Suppressor macrophage treated with lipopolysaccharide for 1 hour (primary cell): ENCODE measurements around the gene POMGNT2.
"Not testable (repeated sequence)": the region's sequence is repeated elsewhere in the genome, so short reads cannot be mapped to it uniquely, and the experiment has no call there.

Experiments
- DNase-seq, 3 donors: peaks; one replicate each; pipeline ENCODE4 v3.0.0-alpha.2; 2020 to 2022

The POMGNT2 gene

DNA sequence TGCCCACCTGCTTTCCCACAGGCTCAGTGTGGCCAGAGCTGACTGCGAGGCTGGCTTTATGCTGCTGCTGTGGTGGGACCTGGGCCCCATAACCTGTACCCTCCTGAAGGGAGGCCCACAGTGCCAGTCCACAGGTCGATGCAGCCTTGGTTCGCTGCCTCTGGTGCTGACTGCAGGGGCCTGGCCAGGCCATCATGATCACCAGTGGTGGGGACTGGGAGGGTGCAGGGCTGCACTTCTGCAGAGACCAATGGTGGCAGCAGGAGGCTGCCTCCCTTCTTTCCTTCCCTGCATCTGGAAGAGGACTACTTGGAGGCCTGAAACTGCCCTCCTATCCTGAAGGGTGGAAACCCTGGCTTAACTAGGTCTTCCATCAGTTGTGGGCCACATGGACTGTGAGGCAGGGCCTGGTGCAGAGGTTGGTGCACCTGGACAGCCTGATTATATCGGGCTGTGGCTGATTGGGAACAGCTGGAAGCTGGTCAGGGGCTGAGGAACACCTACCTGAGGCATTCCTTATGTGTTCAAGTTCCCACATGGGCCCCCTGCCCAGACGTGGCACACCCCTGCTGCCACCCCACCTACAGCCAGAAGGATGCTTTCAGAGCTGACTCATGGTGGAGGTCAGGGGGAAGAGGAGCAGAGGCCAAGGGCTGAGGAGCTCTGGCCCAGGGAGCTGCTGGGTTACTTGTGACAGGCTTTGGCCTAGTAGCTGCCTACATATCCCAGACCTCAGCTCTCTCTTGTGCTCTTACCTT lies 29.8 kb downstream of the POMGNT2 start:
- DNase-seq, result no peak

DNA sequence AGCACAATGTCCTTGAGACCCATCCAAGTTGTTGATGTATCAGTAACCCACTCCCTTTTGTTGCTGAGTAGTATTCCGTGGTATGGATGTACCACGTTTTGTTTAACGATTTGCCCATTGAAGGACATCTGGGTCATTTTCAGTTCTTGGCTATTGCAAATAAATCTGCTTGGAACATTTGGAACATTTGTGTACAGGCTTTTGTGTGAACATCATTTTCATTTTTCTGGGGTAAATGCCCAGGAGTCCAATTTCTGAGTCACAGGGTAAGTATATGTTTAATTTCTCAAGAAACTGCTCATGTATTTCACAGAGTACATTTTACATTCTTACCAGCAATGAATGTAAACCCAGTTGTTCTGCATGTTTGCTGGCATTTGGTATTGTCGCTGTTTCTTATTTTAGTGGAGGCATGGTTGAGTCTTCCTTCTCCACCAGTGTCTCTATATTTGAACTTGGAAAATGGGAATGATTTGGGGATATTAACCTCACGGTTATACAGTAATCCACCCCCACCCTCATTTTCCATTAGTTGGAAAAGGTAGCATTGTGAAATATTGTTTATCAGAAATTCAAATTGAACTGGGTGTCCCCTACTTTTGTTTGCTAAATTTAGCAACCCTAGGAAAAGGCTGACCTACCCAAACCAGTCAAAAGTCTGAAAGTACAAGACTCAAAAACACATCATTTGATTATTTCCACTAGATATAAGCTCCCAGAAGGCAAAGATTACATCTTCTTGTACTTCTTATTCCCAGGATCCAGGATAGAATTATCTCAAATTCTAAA lies 30.8 kb downstream of the POMGNT2 start:
- no peak for DNase-seq

DNA sequence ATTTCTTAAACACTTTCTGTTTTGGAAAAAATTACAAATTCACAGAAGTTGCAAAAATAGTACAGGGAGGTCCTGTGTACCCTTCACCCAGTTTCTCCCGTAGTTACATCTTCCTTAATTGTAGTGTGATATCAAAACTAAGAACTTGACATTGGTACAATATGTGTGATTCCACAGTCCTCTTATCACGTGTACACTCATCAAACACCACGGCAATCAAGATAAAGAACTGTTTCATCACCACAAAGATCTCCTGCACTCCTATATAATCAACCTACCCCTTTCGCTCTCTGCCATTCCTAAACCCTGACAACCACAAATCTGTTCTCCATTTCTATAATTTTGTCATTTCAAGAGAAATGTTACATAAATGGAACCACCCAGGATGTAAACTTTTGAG lies 31.4 kb downstream of the POMGNT2 start:
- DNase-seq, result no peak

DNA sequence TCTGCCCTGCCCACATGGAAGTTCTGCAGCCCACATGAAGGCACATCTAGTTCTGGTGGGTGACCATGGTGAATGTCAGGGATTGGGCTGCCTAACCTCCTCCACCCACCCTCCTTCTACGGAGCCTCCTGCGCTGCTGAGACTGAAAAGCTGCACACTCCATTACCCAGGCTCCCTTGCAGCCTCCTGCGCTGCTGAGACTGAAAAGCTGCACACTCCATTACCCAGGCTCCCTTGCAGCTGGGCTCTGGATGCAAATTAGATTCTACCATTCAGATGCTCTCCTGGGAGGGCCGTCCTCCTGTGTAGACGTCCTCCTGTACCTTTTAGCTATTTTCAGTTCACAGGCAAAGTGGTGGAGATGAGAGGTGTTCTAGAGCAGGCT lies 32.1 kb downstream of the POMGNT2 start:
- DNase-seq, result no peak

DNA sequence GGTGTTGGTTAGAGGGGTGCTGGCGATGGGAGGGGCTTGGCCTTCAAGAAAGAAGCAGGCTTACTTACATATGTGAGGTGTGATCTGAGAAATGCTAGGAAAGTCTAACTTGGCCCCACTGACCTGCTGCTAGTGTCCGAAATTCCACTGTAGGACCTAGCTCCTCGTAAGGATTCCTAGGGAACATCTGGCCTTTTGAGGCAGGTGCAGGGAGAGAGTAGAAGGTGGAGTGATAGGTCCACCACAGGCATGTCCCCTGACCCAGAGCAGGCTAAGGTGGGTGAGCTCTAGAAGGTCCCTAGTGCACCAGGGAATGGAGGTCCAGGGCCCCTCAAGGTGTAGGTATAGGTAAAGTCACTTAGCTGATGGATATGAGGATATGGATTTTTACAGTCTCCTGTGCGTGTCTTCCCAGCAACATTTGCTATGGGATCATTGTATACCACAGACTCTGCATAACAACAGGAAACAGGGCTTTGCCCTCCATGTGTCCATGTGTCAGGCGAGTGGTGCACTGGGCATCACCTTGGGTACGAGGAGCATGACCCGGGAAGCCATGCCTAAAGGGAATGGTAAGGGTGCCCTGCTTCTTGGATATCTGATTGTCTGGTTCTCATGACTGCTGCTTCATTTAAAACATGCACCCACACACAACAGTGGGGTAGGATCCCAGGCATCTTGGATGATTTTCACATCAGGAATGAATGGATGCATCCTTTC lies 32.6 kb downstream of the POMGNT2 start:
- DNase-seq, result no peak

DNA sequence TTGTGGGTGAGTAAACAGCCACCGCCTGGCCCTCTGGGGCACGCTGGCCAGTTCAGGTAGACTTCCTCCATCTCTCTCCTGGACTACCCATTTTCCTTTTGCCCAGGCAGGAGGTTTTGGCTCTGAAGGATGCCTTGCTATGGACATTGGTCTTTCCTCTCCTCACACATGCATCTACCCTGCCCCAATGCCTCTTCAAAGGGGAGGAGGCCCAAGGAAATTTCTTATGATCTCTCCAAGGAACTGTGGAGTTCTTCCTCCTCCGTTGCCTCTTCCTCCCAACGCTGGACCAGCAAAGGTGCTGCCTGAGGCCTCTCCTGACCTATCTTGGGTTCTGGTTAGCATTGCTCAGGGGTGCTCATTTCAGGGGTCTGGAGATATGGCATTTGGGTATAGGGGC lies 33.5 kb downstream of the POMGNT2 start:
- DNase-seq, result no peak

DNA sequence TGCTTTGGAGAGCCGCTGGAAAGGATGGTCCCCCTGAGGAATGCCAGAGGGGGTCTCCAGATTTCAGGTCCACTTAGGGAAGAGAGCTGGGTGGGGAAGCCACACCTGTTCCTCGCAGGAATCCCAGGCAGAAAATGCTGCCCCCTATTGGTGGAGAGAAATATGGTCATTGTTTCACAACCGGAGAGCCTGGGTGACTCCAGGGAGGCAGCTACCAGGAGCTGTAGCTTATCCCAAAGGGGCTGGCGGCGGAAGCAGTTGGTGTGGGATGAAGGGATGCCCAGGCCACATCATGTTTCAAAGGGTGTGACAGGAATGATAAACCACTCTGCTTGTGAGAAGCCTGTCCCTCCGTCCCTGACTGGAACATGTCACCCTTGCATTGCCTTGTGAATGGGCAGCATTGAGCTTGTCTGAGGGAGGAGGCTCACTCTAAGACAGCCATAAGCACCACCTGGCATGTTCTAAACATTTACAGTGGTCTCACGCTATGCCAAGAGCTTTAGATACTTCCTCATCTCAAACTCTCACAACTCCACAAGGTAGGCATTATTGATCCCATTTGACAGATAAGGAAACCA lies 34.5 kb downstream of the POMGNT2 start:
- DNase-seq, result peak; percentile 27 to 36 (median 35)

DNA sequence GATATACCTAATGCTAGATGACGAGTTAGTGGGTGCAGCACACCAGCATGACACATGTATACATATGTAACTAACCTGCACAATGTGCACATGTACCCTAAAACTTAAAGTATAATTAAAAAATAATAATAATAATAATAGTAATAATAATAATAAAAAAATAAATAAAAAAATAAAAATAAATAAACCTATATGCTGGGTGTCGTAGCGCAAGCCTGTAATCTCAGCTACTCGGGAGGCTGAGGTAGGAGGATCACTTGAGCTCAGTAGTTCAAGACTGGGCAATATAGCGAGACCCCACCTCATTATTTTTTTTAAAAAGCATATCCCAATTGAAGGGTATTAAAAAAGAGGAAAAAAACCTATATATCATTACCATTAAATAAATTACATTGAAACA lies 35.2 kb downstream of the POMGNT2 start:
- not testable (repeated sequence) for DNase-seq

DNA sequence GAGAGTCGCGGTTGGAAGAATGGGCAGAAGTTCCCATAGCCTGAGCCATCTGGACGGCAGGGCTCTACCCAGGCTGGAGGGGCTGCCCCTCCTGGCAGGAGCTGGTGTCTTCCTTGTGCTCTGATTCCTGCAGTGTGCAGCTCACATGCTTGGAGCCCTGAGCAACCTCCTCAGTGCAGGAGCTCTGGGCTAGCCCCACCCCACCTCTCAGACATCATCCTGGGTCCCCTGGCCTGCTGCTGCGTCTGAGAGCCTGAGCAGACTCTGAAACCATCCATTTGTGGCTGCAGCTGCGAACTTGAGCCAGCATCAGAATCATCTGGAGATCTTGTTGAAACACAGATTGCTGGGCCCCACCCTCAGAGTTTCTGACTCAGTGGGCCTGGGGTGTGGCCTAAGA lies 42.8 kb downstream of the POMGNT2 start:
- no peak for DNase-seq

DNA sequence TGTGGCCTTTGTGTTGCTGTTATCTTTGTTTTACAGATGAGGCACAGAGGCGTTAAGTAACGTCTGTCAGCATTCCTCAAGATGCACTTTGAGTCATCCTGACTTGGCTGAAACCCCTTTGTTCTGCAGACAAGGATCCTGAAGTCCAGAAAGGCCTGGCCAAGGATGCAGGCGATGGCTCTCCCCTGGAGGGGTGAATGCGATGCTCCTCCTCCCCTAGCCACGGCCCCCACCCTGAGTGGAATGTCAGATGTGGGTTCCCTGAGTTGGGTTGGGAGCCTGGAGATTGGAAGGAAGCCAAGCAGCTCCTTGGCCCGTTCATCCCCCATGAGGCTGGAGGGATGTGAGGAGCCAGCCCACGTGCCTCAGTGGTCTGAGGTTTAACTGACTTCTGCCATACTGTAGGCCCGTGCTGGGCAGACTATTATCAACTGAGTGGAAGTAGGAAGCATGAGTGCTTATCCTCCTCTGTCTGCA lies 43.3 kb downstream of the POMGNT2 start:
- no peak for DNase-seq

DNA sequence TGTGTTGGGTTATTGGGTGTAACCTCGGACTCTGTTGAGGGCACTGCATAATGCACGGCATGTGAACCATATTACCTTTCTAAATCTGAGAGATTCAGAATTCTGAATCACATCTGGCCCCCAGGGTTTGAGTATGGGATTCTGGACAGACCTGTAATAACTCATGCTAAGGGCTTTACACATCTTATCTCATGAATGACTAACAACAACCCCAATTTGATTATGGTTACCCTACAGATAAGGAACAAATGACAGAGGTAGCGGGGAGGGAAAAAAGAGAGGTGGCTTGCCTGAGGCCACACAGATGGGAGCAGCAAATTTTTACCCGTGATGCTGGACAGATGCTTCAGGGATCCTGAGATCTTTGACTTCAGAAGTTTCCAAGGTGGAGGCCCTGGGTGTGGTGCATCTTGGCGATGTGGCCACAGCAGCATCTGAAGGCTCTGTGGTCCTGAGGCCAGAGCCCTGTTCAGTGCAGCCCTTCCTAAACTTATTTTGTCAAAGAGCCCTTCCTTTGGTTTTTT lies 43.8 kb downstream of the POMGNT2 start:
- no peak for DNase-seq

DNA sequence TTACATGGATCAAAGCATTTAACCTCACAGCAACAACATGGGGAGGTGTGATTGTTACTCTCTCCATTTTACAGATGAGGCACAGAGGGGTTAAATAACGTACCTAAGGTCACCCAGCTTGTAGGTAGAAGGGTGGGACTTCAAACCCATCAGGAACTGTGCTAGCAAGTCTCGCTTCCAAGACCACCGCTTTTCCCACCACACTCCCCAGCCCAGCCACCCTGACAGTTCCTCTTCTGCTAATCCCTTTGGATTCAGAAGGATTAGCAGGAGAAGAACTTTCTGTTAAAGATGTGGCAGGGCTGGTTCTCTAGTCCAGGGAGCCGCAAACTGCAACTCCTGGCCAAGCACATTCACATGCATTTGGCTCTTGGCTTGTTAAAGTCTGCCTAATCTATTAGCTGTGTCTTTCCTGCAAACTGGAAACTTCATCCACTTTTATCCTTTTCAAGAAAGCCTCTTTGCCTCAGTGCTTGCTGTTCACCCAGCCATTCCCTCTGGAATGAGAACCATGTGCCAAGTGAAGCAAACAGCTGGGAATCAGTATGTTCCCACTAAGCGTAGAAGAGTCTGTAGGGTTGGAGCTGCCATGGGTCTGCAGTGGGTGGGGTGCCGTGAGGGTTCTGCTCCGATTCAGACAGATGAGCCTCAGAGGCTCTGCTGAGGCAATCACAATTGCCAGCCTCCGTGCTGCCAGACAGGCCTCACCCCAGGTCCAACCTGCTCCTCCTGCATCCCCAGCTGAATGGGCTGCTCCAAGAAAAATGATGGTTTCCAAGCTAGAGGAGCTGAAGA lies 44.6 kb downstream of the POMGNT2 start:
- DNase-seq, result no peak

DNA sequence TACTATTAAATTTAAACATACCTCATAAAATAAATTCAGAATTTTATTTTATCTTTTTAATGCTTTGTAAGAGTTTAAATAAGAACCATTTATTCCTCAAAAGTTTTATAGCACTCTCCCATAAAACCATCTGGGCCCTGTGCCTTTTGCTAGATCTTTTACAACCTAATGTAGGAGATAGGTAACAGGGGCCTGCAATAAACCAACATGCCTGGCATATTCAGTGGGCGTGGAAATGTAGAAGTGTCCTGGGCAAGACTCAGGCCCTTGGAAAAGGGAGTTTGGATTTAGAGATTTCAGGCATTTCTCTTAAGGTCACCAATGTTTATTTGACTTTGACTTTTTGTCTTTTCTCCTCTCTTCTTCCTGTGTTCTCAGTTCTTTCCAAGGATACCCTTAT lies 46.4 kb downstream of the POMGNT2 start:
- DNase-seq, result no peak

DNA sequence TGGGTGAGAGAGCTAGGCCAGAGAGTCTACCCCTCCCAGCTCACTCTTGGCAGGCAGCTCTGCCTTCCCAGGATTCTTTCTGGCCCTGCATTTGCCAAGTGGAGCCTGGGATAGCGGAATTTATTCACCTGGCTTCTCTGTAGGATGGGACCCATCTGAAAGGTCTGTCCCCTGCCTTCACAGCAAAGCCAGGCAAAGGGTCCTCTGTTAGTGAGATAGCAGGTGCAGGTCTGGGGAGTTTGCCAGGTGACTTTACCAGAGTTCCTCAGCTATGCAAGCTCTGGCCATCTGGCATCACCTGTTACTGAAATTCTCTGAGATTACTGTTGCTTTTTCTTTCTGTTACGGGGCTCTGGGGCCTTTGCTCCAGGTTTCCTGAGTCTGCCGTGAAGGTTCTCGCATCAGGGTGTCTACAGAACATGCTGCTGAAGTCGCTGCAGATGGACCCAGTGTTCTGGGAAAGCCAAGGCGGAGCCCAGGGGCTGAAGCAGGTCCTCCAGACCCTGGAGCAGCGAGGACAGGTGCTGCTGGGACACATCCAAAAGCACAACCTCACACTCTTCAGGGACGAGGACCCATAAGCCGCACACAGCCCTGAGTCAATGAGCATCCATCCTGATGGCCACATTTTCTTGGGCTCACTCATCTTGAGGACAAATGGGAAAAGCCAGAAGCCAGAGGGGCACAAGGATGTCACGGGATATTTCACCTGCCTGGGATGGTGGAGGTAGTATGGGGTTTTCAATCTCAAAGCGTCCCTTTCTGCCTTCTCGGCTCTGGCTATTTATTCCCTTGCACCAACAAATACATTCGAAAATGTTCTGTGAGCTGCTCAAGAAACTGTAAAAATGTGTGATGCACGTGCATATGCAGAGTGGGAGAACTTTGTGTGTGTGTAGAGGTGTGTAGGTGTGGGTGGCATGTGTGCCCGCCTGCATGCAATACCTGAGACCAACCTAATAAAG lies 49.8 kb downstream of the POMGNT2 start:
- DNase-seq, result no peak

DNA sequence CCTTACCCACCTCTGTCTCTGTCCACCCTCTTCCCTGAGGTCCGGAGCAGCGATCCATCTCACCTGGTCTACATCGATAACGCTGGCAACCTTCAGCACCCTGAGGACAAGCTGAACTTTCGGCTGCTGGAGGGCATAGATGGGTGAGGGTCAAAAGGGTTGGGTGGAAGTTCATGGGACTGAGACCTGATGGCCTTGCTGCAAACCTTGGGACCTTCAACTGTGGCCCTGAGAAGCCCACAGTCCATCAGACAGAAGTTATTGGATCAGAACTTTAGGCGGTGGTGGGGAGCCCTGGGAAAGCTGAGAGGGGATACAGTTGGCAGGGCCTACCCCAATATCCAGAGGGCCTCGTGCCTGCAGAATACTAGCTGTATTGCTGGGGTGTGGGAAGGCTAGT lies 50.5 kb downstream of the POMGNT2 start:
- no peak for DNase-seq

DNA sequence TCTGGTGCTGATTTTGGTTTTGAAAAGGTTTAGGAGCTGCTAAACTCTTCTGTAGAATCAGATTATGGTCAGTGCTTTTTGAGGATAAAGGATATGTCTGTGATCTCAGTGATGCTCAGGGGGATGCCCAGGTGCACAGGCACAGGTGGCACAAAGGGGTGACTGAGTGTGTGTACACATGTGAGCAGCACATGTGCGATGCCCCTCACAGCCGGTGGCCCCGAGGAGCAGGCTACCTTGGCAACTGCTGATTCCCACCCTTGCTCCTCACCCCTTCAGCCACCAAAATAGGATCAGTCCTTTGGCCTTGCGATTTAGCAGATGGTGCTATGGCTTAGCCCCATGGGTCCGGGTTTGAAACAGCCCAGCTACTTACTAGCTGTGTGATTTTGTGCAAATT lies 51.1 kb downstream of the POMGNT2 start:
- DNase-seq, result no peak

DNA sequence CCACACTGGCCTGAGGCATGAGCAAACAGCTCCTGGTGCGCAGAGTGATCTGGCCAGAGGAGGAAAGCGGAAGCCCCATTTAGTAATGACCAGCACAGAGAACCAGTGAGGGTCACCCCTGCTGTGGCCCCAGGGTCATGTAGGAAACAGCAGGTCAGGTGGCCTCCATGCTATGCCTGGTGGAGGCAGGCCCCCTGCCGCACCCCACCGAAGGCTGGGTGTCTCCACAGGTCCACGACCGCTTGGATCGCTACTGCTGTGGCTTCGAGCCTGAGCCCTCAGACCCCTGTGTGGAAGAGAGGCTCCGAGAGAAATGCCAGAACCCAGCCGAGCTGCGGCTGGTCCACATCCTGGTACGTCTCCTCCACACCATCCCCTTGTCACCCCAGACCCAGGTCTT lies 52.6 kb downstream of the POMGNT2 start:
- DNase-seq, result no peak

DNA sequence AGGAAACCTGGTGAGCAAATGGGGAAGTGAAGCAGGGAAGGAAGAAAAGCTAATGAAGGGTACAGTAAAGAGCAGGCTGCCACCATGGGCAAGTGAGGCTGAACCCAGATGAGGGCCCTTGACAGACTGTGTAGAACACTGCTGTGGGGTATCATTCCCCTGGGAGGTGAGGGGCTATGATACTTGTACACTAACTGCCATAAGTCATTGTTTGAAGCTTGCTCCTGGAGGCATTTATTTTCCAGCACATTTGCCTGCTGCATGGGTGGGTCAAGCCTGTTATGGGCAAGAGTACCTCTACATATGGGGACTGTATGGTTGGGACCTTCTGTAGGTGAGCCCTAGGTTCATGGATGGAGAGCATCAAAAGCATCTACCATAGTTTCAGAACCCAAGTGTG lies 57.4 kb downstream of the POMGNT2 start:
- no peak for DNase-seq

DNA sequence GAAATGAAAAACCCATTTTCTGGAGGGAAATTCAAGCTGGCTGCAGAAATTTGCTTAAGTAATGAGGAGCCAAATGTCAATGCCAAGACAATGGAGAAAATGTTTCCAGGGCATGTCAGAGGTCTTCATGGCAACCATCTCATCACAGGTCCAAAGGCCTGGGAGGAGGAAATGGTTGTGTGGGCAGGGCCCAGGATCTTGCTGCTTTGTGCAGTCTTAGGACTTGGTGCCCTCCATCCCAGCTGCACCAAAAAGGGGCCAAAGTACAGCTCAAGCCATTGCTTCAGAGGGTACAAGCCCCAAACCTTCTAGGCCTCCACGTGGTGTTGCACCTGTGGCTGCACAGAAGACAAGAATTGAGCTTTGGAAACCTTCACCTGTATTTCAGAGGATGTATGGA lies 59.3 kb downstream of the POMGNT2 start:
- DNase-seq, result no peak

DNA sequence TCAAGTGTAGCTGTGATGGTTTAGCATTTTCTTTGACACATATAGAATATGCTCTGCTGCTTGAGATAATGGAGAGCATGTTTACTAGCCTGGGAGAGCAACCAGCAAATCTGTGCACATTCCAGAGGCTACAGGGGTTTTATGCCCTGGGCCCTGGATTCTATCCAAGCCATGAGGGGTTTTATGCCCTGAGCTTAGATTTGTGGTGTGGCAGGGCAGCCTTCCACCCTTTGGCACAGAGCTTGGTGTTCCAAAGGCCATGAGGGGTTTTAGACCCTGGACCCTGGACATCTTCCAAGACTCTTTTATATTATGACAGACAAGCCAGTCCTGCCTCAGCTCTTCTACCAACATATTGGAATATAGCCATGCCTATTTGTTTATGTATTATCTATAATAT lies 60.8 kb downstream of the POMGNT2 start:
- not testable (repeated sequence) for DNase-seq

DNA sequence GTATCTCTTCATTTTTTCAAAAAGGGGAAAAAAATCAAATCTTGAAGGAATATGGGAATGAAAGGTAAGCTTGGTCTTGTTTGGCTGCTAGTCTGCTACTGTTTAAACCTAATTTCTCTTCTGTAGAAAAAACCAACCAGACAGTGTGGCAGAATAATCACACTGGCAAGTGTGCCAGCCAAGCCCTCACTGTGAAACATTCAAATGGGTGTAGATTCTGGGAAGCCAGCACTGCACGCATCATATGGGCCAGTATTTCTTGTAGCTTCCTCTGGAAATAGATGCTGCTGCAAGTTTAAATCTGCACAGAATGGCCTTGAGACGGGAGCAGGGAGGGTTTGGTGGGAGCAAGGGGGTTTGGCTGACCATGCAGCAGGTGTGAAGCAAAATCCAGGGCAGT lies 62.1 kb downstream of the POMGNT2 start:
- DNase-seq, result no peak
